Chondrocyte (in vitro differentiated cells): ENCODE measurements around the gene FXN. TPM values are rescaled to one million over a fixed set of nuclear protein-coding genes. Genes with fewer than 3 reads are reported as not detected.

Experiments used
- DNase-seq: peaks from one replicate; pipeline ENCODE4 v3.0.0; 2021; ENCODE audit warnings: mixed read lengths, low spot score
- H3K27ac Mint-ChIP-seq: one replicate; pipeline ENCODE4 v1.8.0; 2021; ENCODE audit warnings: mild to moderate bottlenecking, moderate library complexity, mixed read lengths; ENCODE audit not compliant: unreplicated experiment
- H3K27me3 Mint-ChIP-seq: 2 replicates; pipeline ENCODE4 v1.8.0; 2021; ENCODE audit warnings: low read depth, mixed read lengths
- H3K36me3 Mint-ChIP-seq: 2 replicates; pipeline ENCODE4 v1.8.0; 2021; ENCODE audit warnings: low read depth, mixed read lengths
- H3K4me1 Mint-ChIP-seq: 2 replicates; pipeline ENCODE4 v1.8.0; 2021; ENCODE audit warnings: low read depth, mild to moderate bottlenecking, mixed read lengths
- H3K4me3 Mint-ChIP-seq: one replicate; pipeline ENCODE4 v1.8.0; 2021; ENCODE audit warnings: mild to moderate bottlenecking, moderate library complexity, mixed read lengths; ENCODE audit not compliant: unreplicated experiment
- H3K9me3 Mint-ChIP-seq: 2 replicates; pipeline ENCODE4 v1.8.0; 2021; ENCODE audit warnings: low read depth, mixed read lengths
- CTCF ChIP-seq: fragments of 200-600 bp; sonication (generic); IDR thresholded peaks from 2 replicates; pipeline ENCODE4 v1.5.0; 2021; ENCODE audit warnings: antibody characterized with exemption, mild to moderate bottlenecking, moderate library complexity
- total RNA-seq: library from RNA; stranded (reverse); gene quantifications from 3 replicates; pipeline ENCODE4 v1.2.1, GENCODE V29; 2021

Gene FXN
- total RNA-seq, 1 donor from 2014 or later, result 9.9 TPM

- H3K4me1 Mint-ChIP-seq, result no peaks in the 10 kb centered on the region
- no peaks in the 10 kb centered on the region for H3K9me3 Mint-ChIP-seq
- no peak for DNase-seq
- TF ChIP-seq CTCF, result no peak
- H3K4me3 Mint-ChIP-seq, result no peak overlapping the region
- H3K27me3 Mint-ChIP-seq, result peaks cover 26% of the 10 kb centered on the region
- no peak overlapping the region for H3K27ac Mint-ChIP-seq
- peaks cover 2% of the 10 kb centered on the region for H3K36me3 Mint-ChIP-seq
Measured at GRCh38 chr9:69023650-69024049, 11.9 kb upstream of the FXN start.

- Mint-ChIP-seq H3K27ac (no peak overlapping the region), H3K4me1 (no peaks in the 10 kb centered on the region), H3K27me3 (peaks cover 19% of the 10 kb centered on the region), H3K9me3 (peaks cover 10% of the 10 kb centered on the region), H3K4me3 (no peak overlapping the region), H3K36me3 (no peaks in the 10 kb centered on the region)
- DNase-seq, result no peak
- peak; percentile 87 for TF ChIP-seq CTCF
Measured at GRCh38 chr9:69027355-69028097, 8.0 kb upstream of the FXN start.

- Mint-ChIP-seq H3K4me3 (no peak overlapping the region), H3K27me3 (peaks cover 14% of the 10 kb centered on the region), H3K9me3 (peaks cover 10% of the 10 kb centered on the region), H3K4me1 (no peaks in the 10 kb centered on the region), H3K27ac (no peak overlapping the region), H3K36me3 (no peaks in the 10 kb centered on the region)
- no peak for DNase-seq
- no peak for TF ChIP-seq CTCF
Measured at GRCh38 chr9:69028754-69029153, 6.8 kb upstream of the FXN start.

DNA sequence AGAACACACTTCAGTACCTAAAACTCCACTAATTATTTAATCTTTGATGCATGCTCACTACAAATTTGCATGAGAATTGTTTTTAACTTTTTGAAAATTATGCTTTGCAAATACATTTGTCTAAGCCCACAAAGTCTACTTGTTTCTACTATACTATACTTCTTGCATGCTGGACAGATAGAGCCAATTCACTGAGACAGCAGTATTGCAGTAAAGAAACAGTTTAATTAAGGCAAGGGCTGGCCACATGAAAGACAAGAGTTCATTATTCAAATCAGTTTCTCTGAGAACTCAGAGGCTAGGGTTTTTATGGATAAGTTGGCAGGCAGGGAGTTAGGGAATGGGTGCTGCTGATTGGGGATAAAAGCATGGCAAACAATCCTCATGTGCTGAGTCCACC lies 6.0 kb upstream of the FXN start:
- peaks cover 9% of the 10 kb centered on the region for H3K27me3 Mint-ChIP-seq

More for the DNA sequence above, 6.0 kb upstream of the FXN start:
- Mint-ChIP-seq H3K4me1 (no peaks in the 10 kb centered on the region), H3K4me3 (no peak overlapping the region), H3K27ac (no peak overlapping the region), H3K9me3 (peaks cover 10% of the 10 kb centered on the region), H3K36me3 (no peaks in the 10 kb centered on the region)
- TF ChIP-seq CTCF, result no peak
- DNase-seq, result no peak
